Measurements from ENCODE around the gene ZC3H12D.
A peak's percentile ranks its signal among the peaks of the same experiment; 100 is the strongest.
"Not testable (repeated sequence)": the region's sequence is repeated elsewhere in the genome, so short reads cannot be mapped to it uniquely, and the experiment has no call there.

Gene ZC3H12D

GRCh38 chr6:149459761-149460160 is 25.1 kb downstream of the ZC3H12D start:
- DNase-seq (ENCODE audit: low read depth): peak; percentile 46

GRCh38 chr6:149458806-149459205 is 26.0 kb downstream of the ZC3H12D start:
- DNase-seq (ENCODE audit: low read depth): no peak

- no peak for DNase-seq (ENCODE audit: low read depth)
Measured at GRCh38 chr6:149458196-149458595, 26.6 kb downstream of the ZC3H12D start.

- no peak for DNase-seq (ENCODE audit: low read depth)
Measured at GRCh38 chr6:149457316-149457884, 27.4 kb downstream of the ZC3H12D start.

- DNase-seq (ENCODE audit: low read depth): no peak
Measured at GRCh38 chr6:149456311-149457021, 28.3 kb downstream of the ZC3H12D start.

- no peak for DNase-seq (ENCODE audit: low read depth)
Measured at GRCh38 chr6:149455031-149455732, 29.6 kb downstream of the ZC3H12D start.

- DNase-seq (ENCODE audit: low read depth): peak; percentile 31
Measured at GRCh38 chr6:149454346-149454848, 30.4 kb downstream of the ZC3H12D start.

- DNase-seq (ENCODE audit: low read depth): no peak
Measured at GRCh38 chr6:149453597-149454345, 31.0 kb downstream of the ZC3H12D start.

- DNase-seq (ENCODE audit: low read depth): no peak
Measured at GRCh38 chr6:149452037-149452939, 32.5 kb downstream of the ZC3H12D start.

- DNase-seq (ENCODE audit: low read depth): no peak
Measured at GRCh38 chr6:149451376-149452036, 33.3 kb downstream of the ZC3H12D start.

GRCh38 chr6:149450679-149451375 is 34.0 kb downstream of the ZC3H12D start:
- no peak for DNase-seq (ENCODE audit: low read depth)

GRCh38 chr6:149449831-149450678 is 34.8 kb downstream of the ZC3H12D start:
- DNase-seq (ENCODE audit: low read depth): no peak

- no peak for DNase-seq (ENCODE audit: low read depth)
Measured at GRCh38 chr6:149448821-149449453, 35.9 kb downstream of the ZC3H12D start.

GRCh38 chr6:149446791-149447376 is 37.9 kb downstream of the ZC3H12D start:
- DNase-seq (ENCODE audit: low read depth): no peak

- DNase-seq (ENCODE audit: low read depth): no peak
Measured at GRCh38 chr6:149445573-149445972, 39.2 kb downstream of the ZC3H12D start.

GRCh38 chr6:149445095-149445466 is 39.7 kb downstream of the ZC3H12D start:
- no peak for DNase-seq (ENCODE audit: low read depth)

- not testable (repeated sequence) for DNase-seq (ENCODE audit: low read depth)
Measured at GRCh38 chr6:149444360-149445094, 40.3 kb downstream of the ZC3H12D start.
